Stomach smooth muscle (tissue), 2 donors: ENCODE measurements around the gene NSUN3.

Experiments used
- H3K27ac ChIP-seq: one replicate; pipeline ENCODE4 v1.7.0; 2013; ENCODE audit warnings: mild to moderate bottlenecking, low read length, inconsistent platforms
- H3K27me3 ChIP-seq, 2 donors: one replicate each; pipeline ENCODE4 v1.7.0; 2013; ENCODE audit warnings: low read length in 2 of 2; ENCODE audit not compliant: insufficient read depth in 2 of 2, control insufficient read depth in 1 of 2
- H3K36me3 ChIP-seq, 2 donors: one replicate each; pipeline ENCODE4 v1.7.0; 2013; ENCODE audit warnings: low read length in 2 of 2; ENCODE audit not compliant: control insufficient read depth in 2 of 2, insufficient read depth in 2 of 2
- H3K4me1 ChIP-seq: one replicate; pipeline ENCODE4 v1.7.0; 2013; ENCODE audit warnings: low read length; ENCODE audit not compliant: control insufficient read depth, insufficient read depth
- H3K4me3 ChIP-seq, 2 donors: one replicate each; pipeline ENCODE4 v1.7.0; 2013; ENCODE audit warnings: low read length in 2 of 2
- H3K9ac ChIP-seq, 2 donors: one replicate each; pipeline ENCODE4 v1.7.0; 2013; ENCODE audit warnings: low read length in 2 of 2, mild to moderate bottlenecking in 1 of 2
- H3K9me3 ChIP-seq, 2 donors: one replicate each; pipeline ENCODE4 v1.7.0; 2013; ENCODE audit warnings: low read length in 2 of 2; ENCODE audit not compliant: control insufficient read depth in 2 of 2
- donor health status: healthy.
- donor health status: Pancreatic carcinoma.

The NSUN3 gene

DNA sequence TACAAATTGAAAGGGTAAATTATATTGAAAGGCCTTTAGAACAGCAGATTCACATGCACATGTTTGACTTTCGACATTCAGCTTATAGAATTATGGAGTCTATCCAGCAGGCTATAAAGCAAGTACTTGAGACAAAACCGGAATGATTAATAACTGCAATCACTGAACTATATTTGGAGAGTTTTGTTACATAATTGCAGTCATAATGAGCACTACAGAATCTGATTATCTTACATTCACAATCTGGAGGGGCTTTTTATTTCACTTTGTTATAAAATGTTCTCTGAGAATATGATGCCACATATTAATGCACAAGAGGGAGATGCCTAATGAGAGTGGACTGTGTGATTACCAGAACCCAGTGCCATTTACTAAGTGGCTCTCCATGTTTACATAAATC lies 64.3 kb downstream of the NSUN3 start:
- peaks cover 3 to 7% of the 10 kb centered on the region in 2 donors for H3K36me3 ChIP-seq
- H3K27me3 ChIP-seq, result no peaks in the 10 kb centered on the region
- H3K9me3 ChIP-seq, result no peaks in the 10 kb centered on the region
- H3K4me3 ChIP-seq, result no peak overlapping the region
- no peak overlapping the region for H3K27ac ChIP-seq
- no peak overlapping the region for H3K9ac ChIP-seq
- H3K4me1 ChIP-seq, result no peaks in the 10 kb centered on the region

DNA sequence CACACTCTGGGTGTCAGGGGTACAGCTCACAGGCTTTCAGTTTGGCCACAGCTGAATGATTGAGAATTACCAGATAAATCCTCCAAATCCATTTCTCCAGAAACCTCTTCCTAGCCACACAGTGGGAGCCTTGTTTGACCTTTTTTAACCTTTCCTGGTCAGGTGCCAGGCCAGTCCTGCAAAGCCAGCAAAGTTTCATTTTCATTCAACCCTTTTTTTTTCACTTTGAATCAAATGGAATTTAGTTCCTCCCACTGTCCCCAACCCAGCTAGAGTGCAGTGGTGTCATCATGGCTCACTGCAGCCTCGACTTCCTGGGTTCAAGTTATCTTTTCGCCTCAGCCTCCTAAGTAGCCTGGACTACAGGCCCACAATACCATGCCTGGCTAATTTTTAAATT lies 67.8 kb downstream of the NSUN3 start:
- Histone ChIP-seq H3K27ac (no peak overlapping the region), H3K27me3 (no peaks in the 10 kb centered on the region), H3K9ac (no peak overlapping the region), H3K4me3 (no peak overlapping the region), H3K36me3 (peaks cover 0 to 3% of the 10 kb centered on the region in 2 donors), H3K4me1 (no peaks in the 10 kb centered on the region), H3K9me3 (no peaks in the 10 kb centered on the region)

- H3K4me3 ChIP-seq, result no peak overlapping the region
- no peaks in the 10 kb centered on the region for H3K9me3 ChIP-seq
- no peaks in the 10 kb centered on the region for H3K27me3 ChIP-seq
- H3K36me3 ChIP-seq, result no peaks in the 10 kb centered on the region
- no peak overlapping the region for H3K27ac ChIP-seq
- H3K9ac ChIP-seq, result no peak overlapping the region
- no peaks in the 10 kb centered on the region for H3K4me1 ChIP-seq
Measured at GRCh38 chr3:94132777-94133176, 69.9 kb downstream of the NSUN3 start.

GRCh38 chr3:94136133-94136532 lies 73.3 kb downstream of the NSUN3 start:
- Histone ChIP-seq H3K27ac (no peak overlapping the region), H3K27me3 (no peaks in the 10 kb centered on the region), H3K4me3 (no peak overlapping the region), H3K9me3 (no peaks in the 10 kb centered on the region), H3K4me1 (no peaks in the 10 kb centered on the region), H3K36me3 (no peaks in the 10 kb centered on the region), H3K9ac (no peak overlapping the region)

- Histone ChIP-seq H3K27me3 (no peaks in the 10 kb centered on the region), H3K36me3 (no peaks in the 10 kb centered on the region), H3K27ac (no peak overlapping the region), H3K4me1 (no peaks in the 10 kb centered on the region), H3K9me3 (no peaks in the 10 kb centered on the region), H3K4me3 (peak overlapping the region; percentile 36 to 52), H3K9ac (no peak overlapping the region)
Measured at GRCh38 chr3:94137377-94137776, 74.5 kb downstream of the NSUN3 start.

DNA sequence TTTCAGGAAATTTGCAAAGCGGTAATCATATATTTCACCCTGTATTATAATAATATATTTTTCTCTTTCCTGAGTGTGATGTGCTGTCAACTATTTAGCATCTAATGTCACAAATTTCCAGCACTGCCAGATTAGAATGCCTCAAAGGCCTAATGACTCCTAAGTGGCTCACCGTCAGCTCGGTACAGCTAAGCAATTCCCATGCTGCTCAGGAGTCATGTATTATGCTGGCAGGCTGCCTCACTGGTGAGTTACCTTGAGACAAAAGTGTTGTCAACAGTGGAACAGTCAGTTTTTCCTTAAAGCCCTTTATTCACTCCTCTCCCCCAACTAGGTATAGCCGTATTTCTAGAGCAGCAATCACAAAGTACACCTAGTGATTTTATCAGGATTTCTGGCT lies 83.6 kb downstream of the NSUN3 start:
- no peaks in the 10 kb centered on the region for H3K4me1 ChIP-seq
- H3K27ac ChIP-seq, result no peak overlapping the region
- no peak overlapping the region for H3K9ac ChIP-seq
- H3K9me3 ChIP-seq, result peaks cover 0 to 2% of the 10 kb centered on the region in 2 donors
- no peaks in the 10 kb centered on the region for H3K27me3 ChIP-seq
- no peak overlapping the region for H3K4me3 ChIP-seq
- H3K36me3 ChIP-seq, result no peaks in the 10 kb centered on the region

DNA sequence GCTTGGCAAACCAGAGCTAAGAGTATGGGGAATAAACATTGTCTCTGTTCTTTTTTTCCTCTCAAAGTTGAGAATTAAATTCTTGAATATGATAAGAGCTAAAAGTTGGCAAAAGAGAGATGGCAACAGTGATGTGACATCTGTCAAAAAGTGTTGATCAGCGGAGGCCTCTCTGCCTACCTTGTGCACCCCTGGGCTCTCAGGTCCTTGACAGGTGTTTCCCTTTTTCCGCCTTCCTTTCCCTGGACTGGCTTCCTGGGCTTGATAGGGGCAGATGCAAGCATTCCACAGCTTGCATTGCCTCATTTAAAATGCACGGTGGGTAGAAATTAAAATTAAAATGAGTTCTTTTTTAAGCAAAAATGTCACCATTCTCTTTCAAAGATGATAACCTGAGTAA lies 84.2 kb downstream of the NSUN3 start:
- H3K9ac ChIP-seq, result no peak overlapping the region
- H3K4me1 ChIP-seq, result no peaks in the 10 kb centered on the region
- H3K9me3 ChIP-seq, result peaks cover 0 to 2% of the 10 kb centered on the region in 2 donors
- H3K4me3 ChIP-seq, result no peak overlapping the region
- no peaks in the 10 kb centered on the region for H3K36me3 ChIP-seq
- H3K27me3 ChIP-seq, result no peaks in the 10 kb centered on the region
- no peak overlapping the region for H3K27ac ChIP-seq

DNA sequence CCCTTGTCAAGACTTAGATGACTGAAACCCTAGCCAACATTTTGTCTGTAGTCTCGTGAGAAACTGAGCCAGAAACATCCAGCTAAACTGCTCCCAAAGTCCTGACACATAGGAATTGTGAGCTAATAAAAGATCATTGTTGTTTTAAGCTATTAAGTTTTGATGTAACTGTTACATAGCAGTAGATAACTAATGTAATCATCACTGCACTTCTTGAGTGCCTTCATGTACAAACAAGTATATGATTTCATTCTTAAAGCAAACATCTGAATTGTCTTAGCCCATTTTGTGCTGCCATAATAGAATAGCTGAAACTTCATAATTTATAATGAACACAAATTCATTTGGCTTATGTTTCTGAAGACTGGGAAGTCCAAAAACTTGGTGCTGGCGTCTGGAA lies 87.3 kb downstream of the NSUN3 start:
- Histone ChIP-seq H3K27ac (no peak overlapping the region), H3K27me3 (no peaks in the 10 kb centered on the region), H3K4me3 (no peak overlapping the region), H3K36me3 (no peaks in the 10 kb centered on the region), H3K4me1 (no peaks in the 10 kb centered on the region), H3K9me3 (peaks cover 0 to 2% of the 10 kb centered on the region in 2 donors), H3K9ac (no peak overlapping the region)

DNA sequence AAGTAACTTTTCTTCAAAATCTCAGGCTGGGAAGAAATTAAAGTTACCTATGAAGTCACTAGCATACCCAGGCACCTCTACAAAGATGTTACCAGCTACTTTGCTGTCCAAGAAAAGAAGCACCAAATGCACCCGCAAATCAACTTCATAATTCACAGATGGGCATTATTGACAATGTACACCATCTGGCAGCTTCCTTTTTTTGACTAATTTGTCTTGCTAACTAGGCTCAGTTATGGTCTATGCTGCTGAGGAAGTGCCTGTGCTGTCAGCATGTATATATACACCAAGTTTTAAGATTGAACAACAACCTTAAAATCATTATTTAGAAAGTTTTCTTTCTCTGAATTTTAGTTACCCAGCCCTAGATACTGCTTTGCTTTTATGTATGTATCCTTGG lies 93.8 kb downstream of the NSUN3 start:
- no peaks in the 10 kb centered on the region for H3K36me3 ChIP-seq

DNA sequence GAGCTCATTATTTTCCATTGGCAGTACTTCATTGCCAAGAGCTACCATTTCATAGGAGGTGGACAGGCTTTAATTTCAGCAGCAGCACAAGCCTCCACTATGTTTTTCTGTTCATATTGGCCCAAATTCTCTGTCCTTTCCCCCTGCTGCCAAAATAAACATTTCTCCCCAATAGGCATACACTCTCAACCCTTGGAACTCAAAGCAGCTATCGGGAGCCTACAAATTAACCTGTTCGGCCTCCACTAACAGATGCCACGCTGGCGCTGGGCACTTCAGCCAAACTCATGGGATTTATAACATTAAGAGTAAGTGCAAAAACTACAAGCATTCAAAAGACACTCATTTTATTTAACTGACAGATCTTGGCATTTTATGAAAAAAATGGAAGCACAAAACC lies 95.7 kb downstream of the NSUN3 start:
- Histone ChIP-seq H3K36me3 (no peaks in the 10 kb centered on the region), H3K4me3 (no peak overlapping the region), H3K9me3 (no peaks in the 10 kb centered on the region), H3K9ac (no peak overlapping the region), H3K27ac (no peak overlapping the region), H3K27me3 (no peaks in the 10 kb centered on the region), H3K4me1 (no peaks in the 10 kb centered on the region)

More for the DNA sequence above, 93.8 kb downstream of the NSUN3 start:
- Histone ChIP-seq H3K4me1 (no peaks in the 10 kb centered on the region), H3K27ac (no peak overlapping the region), H3K9me3 (no peaks in the 10 kb centered on the region), H3K27me3 (no peaks in the 10 kb centered on the region), H3K9ac (no peak overlapping the region), H3K4me3 (no peak overlapping the region)

GRCh38 chr3:94159062-94159828 lies 96.4 kb downstream of the NSUN3 start:
- no peaks in the 10 kb centered on the region for H3K36me3 ChIP-seq
- no peaks in the 10 kb centered on the region for H3K4me1 ChIP-seq
- no peaks in the 10 kb centered on the region for H3K9me3 ChIP-seq
- no peak overlapping the region for H3K27ac ChIP-seq
- H3K9ac ChIP-seq, result no peak overlapping the region
- H3K4me3 ChIP-seq, result no peak overlapping the region
- no peaks in the 10 kb centered on the region for H3K27me3 ChIP-seq
